Chondrocyte (in vitro differentiated cells): ENCODE results near the gene JOSD2. TPM values are rescaled to one million over a fixed set of nuclear protein-coding genes. Genes with fewer than 3 reads are reported as not detected.

ENCODE experiments used
- DNase-seq: peaks from one replicate; pipeline ENCODE4 v3.0.0; 2021; ENCODE audit warnings: mixed read lengths, low spot score
- H3K27ac Mint-ChIP-seq: one replicate; pipeline ENCODE4 v1.8.0; 2021; ENCODE audit warnings: mild to moderate bottlenecking, moderate library complexity, mixed read lengths; ENCODE audit not compliant: unreplicated experiment
- H3K27me3 Mint-ChIP-seq: 2 replicates; pipeline ENCODE4 v1.8.0; 2021; ENCODE audit warnings: low read depth, mixed read lengths
- H3K36me3 Mint-ChIP-seq: 2 replicates; pipeline ENCODE4 v1.8.0; 2021; ENCODE audit warnings: low read depth, mixed read lengths
- H3K4me1 Mint-ChIP-seq: 2 replicates; pipeline ENCODE4 v1.8.0; 2021; ENCODE audit warnings: low read depth, mild to moderate bottlenecking, mixed read lengths
- H3K4me3 Mint-ChIP-seq: one replicate; pipeline ENCODE4 v1.8.0; 2021; ENCODE audit warnings: mild to moderate bottlenecking, moderate library complexity, mixed read lengths; ENCODE audit not compliant: unreplicated experiment
- H3K9me3 Mint-ChIP-seq: 2 replicates; pipeline ENCODE4 v1.8.0; 2021; ENCODE audit warnings: low read depth, mixed read lengths
- long read RNA-seq: library from polyadenylated mRNA; stranded (forward); transcript quantifications from one replicate; pipeline ENCODE4 v2.0.0, GENCODE V29; 2021
- total RNA-seq: library from RNA; stranded (reverse); gene quantifications from 3 replicates; pipeline ENCODE4 v1.2.1, GENCODE V29; 2021
- TF ChIP-seq, protein P1 (sequence below): fragments of 200-600 bp; sonication (generic); IDR thresholded peaks from 2 replicates; pipeline ENCODE4 v1.5.0; 2021; ENCODE audit warnings: antibody characterized with exemption, mild to moderate bottlenecking, moderate library complexity

The JOSD2 gene, protein sequence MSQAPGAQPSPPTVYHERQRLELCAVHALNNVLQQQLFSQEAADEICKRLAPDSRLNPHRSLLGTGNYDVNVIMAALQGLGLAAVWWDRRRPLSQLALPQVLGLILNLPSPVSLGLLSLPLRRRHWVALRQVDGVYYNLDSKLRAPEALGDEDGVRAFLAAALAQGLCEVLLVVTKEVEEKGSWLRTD
- 42.5 to 44.7 TPM (median 43.1 TPM) in 3 replicates for total RNA-seq
- long read RNA-seq, transcript JOSD2-202 (4 exons, 733 nt) = minor isoform, 5 of 49 reads
- long read RNA-seq, transcript JOSD2-205 (5 exons, 802 nt) = minor isoform, 8 of 49 reads
- long read RNA-seq, transcript JOSD2-204 (5 exons, 996 nt) = major isoform, 22 of 49 reads
- long read RNA-seq, partial matches to known transcripts = 5 of 49 reads
- long read RNA-seq, other reads (novel, unspliced or antisense) = 6 of 49 reads

DNA sequence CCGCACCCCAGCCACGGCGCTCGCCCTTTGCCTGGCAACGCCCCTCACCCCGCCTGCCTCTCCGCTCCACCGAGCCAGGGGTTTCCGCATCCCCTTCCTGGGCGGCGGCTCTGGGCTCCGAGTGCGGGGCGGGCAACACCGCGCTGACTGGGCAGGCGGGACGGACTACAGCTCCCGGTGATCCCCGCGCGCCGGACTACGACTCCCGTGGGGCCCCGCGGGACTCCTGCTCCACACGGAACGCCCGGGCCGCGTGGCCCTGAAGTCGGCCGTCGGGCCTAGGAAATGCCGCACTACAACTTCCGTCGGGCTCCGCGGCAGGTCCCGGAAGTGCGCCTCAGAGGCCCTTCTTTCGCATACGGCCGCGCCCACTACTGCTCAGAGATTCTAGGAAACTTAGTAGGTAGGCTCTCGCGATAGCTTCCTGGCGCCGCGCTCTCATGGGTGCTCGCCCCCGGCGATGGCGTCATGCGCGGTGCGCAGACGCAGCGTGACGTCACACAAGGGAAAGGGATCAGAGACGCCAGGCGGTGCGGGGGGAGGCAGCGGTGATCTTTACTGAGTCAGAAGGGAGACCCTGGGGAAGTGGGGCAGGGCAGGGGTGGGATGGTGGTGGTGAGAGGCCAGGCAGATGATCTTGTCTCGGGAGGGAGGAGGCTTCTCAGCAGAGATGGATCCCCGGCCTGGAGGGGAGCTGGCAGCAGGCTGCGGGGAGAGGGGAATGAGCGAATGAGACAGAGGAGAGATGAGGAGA is at the start of gene JOSD2:
Gene JOSD2, minus strand, starts transcription at position 123 of the 754 bp plus-strand sequence. CDS start 760 bp downstream, outside the sequence.
- TF ChIP-seq, protein P1, sequence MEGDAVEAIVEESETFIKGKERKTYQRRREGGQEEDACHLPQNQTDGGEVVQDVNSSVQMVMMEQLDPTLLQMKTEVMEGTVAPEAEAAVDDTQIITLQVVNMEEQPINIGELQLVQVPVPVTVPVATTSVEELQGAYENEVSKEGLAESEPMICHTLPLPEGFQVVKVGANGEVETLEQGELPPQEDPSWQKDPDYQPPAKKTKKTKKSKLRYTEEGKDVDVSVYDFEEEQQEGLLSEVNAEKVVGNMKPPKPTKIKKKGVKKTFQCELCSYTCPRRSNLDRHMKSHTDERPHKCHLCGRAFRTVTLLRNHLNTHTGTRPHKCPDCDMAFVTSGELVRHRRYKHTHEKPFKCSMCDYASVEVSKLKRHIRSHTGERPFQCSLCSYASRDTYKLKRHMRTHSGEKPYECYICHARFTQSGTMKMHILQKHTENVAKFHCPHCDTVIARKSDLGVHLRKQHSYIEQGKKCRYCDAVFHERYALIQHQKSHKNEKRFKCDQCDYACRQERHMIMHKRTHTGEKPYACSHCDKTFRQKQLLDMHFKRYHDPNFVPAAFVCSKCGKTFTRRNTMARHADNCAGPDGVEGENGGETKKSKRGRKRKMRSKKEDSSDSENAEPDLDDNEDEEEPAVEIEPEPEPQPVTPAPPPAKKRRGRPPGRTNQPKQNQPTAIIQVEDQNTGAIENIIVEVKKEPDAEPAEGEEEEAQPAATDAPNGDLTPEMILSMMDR = no peak
- Mint-ChIP-seq H3K27me3 (no peaks in the 10 kb centered on the region), H3K36me3 (peaks cover 1% of the 10 kb centered on the region), H3K4me3 (peak within 1 kb of the TSS; percentile 95), H3K9me3 (no peaks in the 10 kb centered on the region), H3K27ac (peak within 1 kb of the TSS; percentile 99), H3K4me1 (peaks cover 25% of the 10 kb centered on the region)
- DNase-seq = peak; percentile 100

DNA sequence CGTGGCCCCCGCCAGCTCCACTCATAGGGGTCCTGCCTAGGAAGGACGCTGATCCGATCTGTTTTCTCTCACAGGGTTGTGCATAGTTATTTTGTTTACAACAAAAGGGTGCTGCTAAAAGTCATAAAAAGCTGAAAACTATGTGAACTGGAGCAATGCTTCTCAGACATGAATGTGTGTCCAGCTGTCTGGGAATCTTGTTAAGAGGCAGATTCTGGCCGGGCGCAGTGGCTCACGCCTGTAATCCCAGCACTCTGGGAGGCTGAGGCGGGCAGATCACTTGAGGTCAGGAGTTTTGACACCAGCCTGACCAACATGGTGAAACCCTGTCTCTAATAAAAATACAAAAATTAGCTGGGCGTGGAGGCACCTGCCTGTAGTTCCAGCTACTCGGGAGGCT is 48.6 kb upstream of the JOSD2 start:
- H3K27me3 Mint-ChIP-seq = peaks cover 43% of the 10 kb centered on the region
- H3K27ac Mint-ChIP-seq = no peak overlapping the region
- no peak overlapping the region for H3K4me3 Mint-ChIP-seq
- H3K9me3 Mint-ChIP-seq = no peaks in the 10 kb centered on the region
- TF ChIP-seq, protein P1 = no peak
- H3K4me1 Mint-ChIP-seq = peaks cover 7% of the 10 kb centered on the region
- DNase-seq = no peak
- no peaks in the 10 kb centered on the region for H3K36me3 Mint-ChIP-seq

DNA sequence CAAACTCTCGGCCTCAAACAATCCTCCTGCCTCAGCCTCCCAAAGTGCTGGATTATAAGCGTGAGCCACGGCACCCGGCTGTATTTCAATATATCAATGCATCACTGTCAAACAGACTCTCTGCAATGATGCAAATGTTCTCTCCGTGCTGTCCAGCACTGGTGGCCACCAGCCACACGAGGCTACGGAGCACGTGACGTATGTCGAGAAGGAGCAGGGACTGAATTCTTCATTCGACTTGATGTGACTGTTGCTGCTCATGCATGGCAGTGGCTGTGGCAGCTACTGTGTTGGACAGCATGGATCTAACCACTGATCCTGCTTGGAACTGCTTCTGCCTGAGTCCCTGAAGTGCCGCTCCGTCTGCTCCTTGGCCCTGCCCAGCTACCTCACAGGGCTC is 47.5 kb upstream of the JOSD2 start:
- H3K27ac Mint-ChIP-seq = no peak overlapping the region
- no peak for DNase-seq
- H3K9me3 Mint-ChIP-seq = no peaks in the 10 kb centered on the region
- no peaks in the 10 kb centered on the region for H3K36me3 Mint-ChIP-seq
- TF ChIP-seq, protein P1 = no peak
- peaks cover 7% of the 10 kb centered on the region for H3K4me1 Mint-ChIP-seq
- no peak overlapping the region for H3K4me3 Mint-ChIP-seq
- H3K27me3 Mint-ChIP-seq = peaks cover 36% of the 10 kb centered on the region

DNA sequence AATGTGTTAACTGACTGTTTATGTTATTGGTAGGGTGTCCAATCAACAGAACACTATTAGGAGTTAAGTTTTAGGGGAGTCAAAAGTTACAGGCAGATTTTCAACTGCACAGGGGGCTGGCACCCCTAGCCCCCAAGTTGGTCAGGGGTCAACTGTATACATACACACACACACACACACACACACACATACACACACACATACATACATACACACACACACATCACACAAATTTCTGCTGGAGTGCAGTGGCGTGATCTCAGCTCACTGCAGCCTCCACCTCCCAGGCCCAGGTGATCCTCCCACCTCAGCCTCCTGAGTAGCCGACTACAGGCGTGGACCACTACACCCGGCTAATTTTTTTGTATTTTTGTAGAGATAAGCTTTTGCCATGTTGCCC is 47.0 kb upstream of the JOSD2 start:
- TF ChIP-seq, protein P1 = no peak
- H3K27ac Mint-ChIP-seq = no peak overlapping the region
- no peak overlapping the region for H3K4me3 Mint-ChIP-seq
- H3K4me1 Mint-ChIP-seq = peaks cover 7% of the 10 kb centered on the region
- H3K36me3 Mint-ChIP-seq = no peaks in the 10 kb centered on the region
- H3K27me3 Mint-ChIP-seq = peaks cover 38% of the 10 kb centered on the region
- no peaks in the 10 kb centered on the region for H3K9me3 Mint-ChIP-seq
- DNase-seq = no peak

DNA sequence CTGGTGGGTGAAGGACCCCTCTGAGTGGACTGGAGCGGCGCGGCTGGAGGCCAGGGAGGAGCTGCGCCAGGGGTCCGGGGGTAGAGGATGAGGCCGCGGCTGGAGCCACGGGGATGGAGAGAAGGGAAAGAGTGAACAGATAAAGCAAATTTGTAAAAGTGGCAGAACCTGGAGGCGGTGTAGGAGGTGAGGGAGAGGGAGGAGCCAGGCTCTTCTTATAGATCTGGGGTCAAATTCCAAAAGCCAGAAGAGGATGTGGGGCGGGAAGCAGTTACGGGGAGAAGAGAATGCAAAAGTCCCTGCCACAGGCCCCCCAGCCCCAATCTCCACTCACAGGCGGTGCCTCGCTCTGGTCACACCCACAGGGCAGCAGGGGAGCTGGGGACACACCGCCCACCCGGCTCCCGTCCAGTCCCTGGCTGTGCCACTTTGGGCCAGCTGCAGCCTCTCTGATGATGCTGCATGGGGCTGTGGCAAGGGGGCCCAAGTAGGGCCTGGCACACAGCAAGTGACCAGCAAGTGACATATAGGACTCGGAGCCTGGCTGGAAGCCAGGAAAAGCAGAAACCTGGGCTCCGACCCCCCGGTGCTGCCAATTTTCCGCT is 46.1 kb upstream of the JOSD2 start:
- Mint-ChIP-seq H3K27me3 (peaks cover 44% of the 10 kb centered on the region), H3K9me3 (no peaks in the 10 kb centered on the region), H3K36me3 (no peaks in the 10 kb centered on the region), H3K4me3 (peak overlapping the region; percentile 93), H3K4me1 (peaks cover 10% of the 10 kb centered on the region), H3K27ac (no peak overlapping the region)
- TF ChIP-seq, protein P1 = no peak
- peak; percentile 81 for DNase-seq
